Measurements from ENCODE around the gene FARP2.
"Not testable (repeated sequence)": the region's sequence is repeated elsewhere in the genome, so short reads cannot be mapped to it uniquely, and the experiment has no call there.

FARP2 gene, protein sequence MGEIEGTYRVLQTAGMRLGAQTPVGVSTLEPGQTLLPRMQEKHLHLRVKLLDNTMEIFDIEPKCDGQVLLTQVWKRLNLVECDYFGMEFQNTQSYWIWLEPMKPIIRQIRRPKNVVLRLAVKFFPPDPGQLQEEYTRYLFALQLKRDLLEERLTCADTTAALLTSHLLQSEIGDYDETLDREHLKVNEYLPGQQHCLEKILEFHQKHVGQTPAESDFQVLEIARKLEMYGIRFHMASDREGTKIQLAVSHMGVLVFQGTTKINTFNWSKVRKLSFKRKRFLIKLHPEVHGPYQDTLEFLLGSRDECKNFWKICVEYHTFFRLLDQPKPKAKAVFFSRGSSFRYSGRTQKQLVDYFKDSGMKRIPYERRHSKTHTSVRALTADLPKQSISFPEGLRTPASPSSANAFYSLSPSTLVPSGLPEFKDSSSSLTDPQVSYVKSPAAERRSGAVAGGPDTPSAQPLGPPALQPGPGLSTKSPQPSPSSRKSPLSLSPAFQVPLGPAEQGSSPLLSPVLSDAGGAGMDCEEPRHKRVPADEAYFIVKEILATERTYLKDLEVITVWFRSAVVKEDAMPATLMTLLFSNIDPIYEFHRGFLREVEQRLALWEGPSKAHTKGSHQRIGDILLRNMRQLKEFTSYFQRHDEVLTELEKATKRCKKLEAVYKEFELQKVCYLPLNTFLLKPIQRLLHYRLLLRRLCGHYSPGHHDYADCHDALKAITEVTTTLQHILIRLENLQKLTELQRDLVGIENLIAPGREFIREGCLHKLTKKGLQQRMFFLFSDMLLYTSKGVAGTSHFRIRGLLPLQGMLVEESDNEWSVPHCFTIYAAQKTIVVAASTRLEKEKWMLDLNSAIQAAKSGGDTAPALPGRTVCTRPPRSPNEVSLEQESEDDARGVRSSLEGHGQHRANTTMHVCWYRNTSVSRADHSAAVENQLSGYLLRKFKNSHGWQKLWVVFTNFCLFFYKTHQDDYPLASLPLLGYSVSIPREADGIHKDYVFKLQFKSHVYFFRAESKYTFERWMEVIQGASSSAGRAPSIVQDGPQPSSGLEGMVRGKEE

DNA sequence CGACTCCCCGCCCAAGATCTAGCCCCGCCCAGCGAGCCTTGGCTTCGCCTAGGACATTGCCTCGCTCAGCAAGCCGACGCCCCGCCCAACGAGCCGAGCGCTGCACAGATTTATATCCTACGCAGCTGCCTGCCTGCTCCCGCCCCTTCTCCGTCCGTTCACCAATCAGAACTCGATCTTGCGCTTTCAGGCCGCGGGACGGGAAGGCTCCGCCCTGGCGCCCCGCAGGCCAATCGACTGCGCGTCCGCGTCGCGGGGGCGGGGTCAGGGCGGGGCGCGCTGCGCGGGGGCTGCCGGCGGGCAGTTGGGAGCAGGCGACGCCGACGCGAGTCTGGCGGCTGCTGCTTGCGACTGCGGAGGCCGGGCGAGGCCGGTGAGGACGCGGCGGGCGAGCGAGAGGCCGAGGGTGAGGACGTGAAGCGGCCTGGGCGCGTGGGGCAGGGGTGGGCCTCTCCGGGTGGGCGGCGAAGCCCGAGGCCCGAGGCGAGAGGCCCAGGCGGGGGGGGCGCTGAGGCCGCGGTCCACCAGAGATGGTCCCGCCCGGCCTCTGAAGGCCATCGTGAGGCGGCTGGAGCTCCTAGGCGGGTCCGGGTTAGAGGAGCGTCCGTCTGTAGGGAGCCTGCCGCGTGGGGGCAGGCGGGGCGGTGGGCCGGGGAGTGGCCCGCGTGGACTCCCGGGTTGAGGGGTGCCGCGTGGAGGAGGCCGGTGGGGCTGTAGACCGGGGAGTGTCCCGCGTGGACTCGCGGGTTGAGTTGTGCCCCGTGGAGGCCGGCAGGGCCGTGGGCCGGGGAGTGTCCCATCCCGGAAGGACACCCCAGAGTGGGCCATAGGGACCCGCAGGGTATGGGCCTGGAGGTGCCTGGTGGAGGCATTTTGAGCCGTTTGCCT is at the start of gene FARP2:
Gene FARP2, plus strand, starts transcription at position 303 of the 888 bp plus-strand sequence. CDS start 16,823 bp downstream, outside the sequence.
- DNase-seq (ENCODE audit: low read depth in 2 of 2): peak; percentile 95

DNA sequence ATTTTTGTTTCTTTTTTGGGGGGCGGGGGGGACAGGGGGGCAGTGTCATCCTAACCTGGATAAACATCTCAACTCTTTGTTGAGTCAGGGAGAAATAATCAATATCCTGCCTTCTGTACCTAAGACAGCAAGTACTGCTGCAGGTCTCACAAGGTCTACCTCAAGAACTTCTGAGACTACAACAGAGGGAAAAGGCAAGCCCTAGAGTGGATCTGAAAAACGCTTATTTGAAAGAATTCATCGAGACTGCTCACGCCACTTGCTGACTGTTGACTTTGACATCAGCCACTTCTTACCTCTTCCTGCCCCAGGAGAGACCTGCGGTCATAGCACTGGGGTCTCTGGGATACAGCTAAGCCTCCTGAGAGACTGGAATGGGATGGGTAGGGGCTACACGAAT is 49.0 kb upstream of the FARP2 start:
- no peak for DNase-seq (ENCODE audit: low read depth in 2 of 2)

DNA sequence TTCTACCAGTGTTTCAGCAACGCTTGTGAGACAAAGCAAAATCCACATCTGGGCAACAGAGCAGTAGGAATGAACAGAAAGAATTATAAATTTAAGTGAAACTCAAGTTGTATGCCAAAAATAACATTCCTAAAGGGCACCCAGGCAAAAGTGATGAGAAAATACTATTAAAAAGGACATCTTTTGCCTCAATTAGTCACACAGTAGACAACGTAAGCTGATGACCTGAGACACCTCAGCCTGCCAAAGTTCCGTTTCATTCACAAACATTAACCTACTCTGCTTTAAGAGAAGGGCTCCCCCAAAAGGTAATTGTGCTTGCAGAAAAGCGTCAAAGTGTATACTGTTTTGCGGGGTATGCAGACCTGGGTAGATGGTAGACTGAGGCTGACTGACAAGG is 47.8 kb upstream of the FARP2 start:
- DNase-seq (ENCODE audit: low read depth in 2 of 2): no peak

DNA sequence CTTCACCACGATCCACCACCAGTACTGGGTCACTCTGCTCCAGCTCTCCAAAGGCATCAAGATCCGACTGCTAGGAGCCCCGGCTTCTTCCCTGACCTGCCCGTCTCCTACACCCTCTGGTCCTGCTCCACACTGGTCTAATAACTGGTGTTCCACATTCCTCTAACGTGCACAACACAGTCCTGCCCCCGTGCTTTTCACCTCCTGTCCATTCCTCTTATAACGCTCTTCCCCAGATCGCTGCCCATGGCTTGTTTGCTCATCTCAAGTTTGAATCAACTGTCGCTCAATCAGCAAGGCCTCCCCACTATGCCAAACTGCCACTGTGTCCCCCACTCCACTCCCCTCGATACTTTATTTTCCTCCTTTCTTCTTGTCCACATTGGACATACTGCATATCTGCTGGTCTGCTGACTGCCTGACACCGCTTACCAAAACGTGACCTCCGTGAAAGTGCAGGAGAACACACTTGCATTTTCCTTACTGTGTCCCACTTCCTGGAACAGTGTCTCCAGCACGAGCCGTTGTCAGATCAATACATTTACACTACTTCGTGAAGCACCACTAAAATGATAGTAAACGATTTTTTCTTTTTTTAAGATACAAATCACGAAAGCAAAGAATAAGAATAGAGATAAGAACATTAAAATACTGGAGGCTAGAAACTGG is 47.1 kb upstream of the FARP2 start:
- no peak for DNase-seq (ENCODE audit: low read depth in 2 of 2)

DNA sequence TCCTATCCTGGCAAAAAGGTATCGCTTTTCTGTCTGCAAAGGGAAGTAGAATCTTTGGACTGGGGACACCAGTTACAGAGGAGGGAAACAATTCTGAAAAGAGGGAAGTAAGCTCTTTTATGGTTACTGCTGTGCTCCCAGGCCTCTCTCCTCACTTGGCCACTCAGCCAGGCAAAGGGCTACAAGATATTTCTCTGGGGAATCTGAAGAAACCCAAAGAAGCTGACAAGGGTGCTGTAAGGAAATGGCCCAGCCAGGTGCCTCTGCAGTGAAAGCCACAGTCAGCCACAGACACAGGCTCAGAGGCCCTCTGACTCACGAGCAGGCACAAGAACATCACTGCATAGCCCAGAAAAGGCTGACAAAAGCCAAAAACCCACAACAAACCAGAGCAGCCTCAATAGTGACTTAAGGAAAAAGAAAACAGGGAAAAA is 46.4 kb upstream of the FARP2 start:
- peak; percentile 41 to 61 for DNase-seq (ENCODE audit: low read depth in 2 of 2)

DNA sequence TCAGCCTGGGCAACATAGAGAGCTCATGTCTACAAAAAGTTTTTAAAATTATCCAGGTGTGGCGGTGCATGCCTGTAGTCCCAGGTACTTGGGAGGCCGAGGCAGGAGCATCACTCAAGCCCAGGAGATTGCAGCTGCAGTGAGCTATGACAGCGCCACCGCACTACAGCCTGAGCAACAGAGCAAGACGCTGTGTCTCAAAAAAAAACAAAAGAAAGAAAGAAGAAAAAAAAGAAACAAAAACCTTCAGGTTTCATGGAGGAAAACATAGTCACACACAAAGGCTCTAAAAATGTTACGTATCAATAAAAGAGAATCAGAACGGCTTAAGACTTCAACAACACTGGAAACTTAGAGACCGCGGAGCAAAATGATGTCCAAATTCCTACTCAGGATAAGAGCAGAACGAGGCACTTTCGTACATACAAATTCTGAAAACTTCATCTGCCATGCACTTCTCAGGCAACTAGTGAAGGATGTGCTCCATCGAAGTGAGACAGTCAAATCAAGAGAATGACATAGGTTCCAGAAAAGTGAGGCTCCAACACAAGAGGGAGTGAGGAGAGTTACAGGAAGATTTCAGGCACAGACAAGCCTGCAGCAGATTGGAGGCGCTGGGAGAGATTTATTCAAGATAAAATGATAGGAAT is 45.0 kb upstream of the FARP2 start:
- no peak for DNase-seq (ENCODE audit: low read depth in 2 of 2)

DNA sequence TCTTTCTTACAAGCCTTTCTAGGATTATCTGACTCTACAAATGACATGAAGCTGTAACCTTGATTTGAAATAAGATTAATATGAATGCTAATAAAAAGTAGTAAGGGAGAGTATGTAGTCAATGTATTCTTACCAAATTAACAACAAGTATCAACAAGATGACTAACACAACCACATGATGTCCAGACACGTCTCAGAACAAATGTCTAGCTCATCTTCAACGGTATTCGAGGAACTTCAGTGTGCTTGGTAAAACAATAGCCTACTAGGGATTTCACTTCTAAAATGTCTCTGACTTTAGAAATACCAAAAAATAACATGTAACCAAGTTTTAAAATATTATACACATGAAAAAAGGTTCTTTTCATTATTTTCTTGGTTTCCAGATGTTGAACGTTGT is 44.0 kb upstream of the FARP2 start:
- DNase-seq (ENCODE audit: low read depth in 2 of 2): no peak

DNA sequence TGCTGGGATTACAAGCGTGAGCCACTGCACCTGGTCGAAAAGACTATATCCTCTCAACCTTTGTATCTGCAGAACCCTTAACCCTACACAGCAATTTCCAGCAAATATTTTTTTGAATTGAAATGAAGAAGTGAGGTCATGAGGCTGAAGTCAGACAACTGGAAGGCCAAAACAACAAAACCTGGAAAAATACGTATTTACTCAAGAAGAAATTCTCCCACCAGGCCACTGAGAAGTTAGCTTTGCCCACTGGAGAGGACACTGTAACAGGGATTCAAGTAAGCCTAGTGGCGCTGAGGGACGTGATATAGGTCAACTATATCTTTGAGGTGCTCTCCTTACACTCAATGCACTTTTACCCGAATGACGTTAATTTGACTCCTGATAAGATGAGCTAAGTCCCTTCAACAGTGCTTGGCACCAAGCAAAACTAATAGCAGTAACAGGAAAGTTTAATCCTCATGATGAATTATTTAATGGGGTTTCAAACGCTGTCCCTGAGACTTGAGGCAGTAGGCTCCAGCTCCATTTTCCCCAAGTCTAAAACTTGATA is 42.5 kb upstream of the FARP2 start:
- no peak for DNase-seq (ENCODE audit: low read depth in 2 of 2)

DNA sequence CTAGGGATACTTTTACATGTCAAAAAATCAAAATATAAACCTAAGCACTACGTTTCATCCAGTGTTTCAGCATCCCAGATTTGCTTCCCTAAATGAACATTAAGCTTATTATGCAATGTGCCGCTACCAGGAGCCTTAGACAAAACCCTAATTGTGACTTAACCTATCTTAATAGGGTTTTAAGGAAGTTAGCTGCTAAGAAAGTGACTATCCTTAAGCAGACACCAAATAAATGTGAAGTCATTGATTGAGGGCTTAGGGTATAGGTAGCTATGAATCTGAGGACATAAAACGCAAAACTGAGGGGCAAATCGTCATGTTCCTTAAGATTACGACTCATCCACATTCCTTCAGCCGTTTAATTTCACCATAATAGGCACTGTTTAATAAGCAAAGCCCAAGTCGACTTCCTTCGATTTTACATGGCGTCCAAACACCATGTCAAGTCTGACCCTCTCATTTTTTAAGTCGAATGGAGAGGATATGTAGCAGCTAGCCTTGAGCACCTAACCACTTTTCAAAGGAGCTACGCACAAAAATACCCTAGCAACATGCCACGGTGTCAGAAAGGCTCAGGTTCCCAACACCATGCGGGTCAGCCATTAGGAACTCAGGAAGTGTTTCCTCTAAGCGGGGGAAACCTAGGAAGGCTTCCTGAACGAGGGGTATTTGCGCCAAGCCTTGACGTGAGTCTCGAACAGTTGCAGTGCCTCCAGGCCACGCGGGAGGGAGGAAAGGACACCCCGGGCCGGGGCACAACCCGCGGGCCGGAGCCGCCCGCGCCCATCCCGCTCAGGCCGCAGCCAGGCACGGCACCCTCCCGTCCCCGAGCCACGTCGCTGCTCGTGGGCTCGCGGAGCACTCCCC is 41.6 kb upstream of the FARP2 start:
- DNase-seq (ENCODE audit: low read depth in 2 of 2): peak in 1 of 2 donors; percentile 17

DNA sequence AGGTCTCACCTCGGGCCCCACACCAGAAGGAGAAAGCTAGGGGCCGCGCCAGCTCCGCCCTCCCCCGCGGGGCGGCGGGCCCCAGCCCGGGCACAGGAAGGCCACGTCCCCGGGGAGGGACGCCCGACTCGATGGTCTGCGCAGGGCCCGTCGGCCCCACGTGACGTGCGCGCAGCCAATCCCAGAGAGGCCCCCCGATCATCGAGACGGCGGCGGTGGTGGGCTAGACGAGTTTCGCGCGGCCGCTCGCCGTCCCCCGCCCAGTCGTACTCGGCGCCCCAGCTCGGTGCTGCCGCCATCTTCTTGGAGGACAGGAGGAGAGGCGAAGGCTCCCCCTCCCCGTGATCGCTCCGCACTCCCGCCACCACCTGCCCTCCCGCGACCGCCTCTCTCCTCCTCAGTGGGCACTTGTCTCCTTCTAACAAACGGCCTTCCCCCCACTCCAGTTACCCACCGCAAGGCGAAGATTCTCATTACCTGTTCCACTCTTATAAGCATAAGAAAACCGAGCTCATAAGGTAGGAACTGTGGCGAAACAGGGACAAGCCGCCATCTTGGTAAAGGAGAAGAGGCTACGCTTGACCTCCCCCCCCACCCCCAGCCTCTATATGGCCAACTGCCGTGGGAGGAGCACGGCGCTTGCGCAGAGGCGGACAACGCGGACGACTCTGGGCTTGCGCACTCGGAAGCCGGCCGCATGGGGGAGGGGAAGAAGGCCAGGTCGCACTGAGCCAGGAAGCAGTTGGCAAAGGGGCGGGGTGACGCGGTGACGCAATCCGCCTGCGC is 40.8 kb upstream of the FARP2 start, which contains the start of gene HDLBP:
Gene HDLBP, minus strand, starts transcription at position 580 of the 786 bp plus-strand sequence. CDS start 48,803 bp downstream, outside the sequence.
- DNase-seq (ENCODE audit: low read depth in 2 of 2): peak; percentile 100

DNA sequence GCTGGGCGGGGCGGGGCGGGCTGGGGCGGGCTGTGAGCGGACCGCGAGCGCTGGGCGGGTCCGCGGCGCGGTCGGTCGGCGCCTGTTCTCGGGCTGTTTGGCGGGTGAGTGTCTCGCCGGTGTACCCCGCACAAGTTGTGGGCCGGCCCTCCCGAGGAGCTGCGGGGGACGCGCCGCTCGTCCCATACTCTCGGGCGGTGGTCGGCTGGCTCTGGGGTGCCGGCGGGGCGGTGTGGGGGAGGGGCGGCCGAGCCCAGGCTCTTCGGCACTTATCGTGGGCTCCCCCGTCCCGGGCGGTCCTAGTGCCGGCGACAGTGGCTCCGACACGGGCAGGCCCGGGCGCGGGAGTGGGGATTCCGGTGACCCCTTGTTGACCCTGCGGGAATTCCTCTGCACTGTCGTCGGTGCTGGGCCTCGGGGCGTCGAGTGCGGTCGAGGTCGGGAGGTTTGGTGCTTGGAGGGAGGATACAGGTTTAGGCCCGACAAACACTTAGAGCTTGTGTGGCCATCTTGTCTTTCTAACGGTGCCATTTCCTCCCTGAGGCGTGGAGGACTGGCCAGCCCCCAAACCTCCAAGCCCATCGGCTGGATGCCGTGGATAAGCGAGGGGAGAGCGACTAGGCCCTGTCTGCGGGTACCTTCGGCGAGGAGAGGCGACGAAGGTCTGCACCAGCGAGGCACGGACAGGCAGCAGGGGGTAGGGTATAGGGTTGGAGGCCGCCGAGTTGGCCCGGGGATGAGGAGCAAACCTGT is 40.0 kb upstream of the FARP2 start, which contains the start of gene SEPTIN2:
Gene SEPTIN2, plus strand, starts transcription at position 47 of the 753 bp plus-strand sequence. CDS start 8,308 bp downstream, outside the sequence.
- DNase-seq (ENCODE audit: low read depth in 2 of 2): peak; percentile 65 to 67

DNA sequence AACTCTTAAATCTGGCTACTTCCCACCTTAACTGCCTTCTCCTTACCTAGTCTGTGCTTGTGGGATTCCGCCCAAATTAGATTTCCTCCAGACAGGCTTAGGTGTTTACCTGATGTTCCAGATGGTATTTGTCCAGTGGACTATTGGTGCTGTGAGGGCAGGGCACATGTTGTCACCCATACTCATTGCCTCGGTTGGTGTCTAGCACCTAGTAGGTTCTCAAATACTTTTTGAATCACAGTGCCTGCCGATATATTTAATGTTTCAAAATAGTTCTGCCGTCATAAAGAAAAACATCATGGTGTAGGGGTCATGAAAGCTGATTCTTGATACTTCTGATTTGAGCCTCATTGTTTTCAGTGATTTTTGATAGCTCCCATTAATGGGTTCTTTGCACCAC is 39.3 kb upstream of the FARP2 start:
- no peak for DNase-seq (ENCODE audit: low read depth in 2 of 2)

DNA sequence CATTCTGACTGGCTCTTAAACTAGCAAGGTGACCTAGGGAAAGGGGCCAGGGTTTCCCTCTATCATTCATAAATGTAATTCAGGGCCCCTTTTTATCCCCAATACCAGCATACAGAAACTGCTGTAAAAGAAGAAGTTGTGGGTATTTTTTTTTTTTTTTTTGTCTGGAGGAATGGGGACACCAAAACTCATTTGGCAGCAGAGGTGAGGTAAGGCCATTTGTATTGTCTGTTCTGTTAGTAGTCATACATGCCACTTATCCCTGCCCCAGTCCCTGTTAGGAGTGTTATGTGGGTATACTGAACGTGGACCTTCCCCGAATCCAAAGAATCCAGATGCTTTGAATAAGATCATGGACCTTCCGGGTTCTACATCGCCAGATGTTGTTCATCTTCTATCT is 38.7 kb upstream of the FARP2 start:
- DNase-seq (ENCODE audit: low read depth in 2 of 2): no peak

DNA sequence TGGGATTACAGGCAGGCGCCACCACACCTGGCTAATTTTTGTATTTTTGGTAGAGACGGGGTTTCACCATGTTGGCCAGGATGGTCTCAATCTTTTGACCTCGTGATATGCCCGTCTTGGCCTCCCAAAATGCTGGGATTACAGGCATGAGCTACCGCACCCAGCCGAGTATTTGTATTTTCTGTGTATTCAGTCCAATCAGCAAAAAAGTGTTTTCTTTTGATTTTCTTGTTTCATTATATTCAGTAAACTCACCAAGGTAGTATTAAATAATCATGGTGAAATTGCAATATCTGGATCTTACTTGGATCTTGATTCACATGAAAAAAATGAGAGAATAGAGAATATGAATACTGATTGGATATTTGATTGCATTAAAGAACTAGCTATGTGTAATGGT is 37.3 kb upstream of the FARP2 start:
- DNase-seq (ENCODE audit: low read depth in 2 of 2): not testable (repeated sequence)

DNA sequence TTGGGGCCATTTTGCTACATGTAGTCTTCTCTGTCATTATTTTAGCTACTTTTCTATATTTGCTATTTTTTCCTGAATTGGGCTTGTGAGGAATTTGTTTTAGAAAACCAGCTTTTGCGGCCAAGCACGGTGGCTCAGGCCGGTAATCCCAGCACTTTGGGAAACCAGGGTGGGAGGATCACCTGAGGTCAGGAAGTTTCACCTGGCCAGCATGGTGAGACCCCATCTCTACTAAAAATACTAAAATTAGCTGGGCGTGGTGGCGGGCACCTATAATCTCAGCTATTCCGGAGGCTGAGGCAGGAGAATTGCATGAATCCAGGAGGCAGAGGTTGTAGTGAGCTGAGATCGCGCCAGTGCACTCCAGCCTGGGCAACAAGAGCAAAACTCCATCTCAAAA is 35.7 kb upstream of the FARP2 start:
- DNase-seq (ENCODE audit: low read depth in 2 of 2): no peak

DNA sequence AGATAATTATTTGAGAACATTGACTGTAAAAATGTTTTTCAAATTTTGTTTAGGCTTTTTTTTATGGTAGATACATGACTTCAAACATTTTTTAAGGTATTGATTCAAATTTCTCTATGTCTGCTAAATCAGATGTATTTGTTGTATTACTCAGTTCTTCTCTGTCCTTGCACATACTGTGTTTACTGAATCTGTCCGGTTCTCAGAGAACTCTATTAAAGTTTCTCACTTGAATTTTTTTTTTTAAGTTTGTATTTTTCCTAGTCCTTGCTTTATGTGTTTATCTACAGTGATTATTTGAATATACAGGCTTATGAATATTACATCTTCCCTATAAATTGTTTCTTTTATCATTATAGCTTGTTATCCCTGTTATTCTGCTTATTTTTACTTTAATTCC is 35.1 kb upstream of the FARP2 start:
- DNase-seq (ENCODE audit: low read depth in 2 of 2): no peak

DNA sequence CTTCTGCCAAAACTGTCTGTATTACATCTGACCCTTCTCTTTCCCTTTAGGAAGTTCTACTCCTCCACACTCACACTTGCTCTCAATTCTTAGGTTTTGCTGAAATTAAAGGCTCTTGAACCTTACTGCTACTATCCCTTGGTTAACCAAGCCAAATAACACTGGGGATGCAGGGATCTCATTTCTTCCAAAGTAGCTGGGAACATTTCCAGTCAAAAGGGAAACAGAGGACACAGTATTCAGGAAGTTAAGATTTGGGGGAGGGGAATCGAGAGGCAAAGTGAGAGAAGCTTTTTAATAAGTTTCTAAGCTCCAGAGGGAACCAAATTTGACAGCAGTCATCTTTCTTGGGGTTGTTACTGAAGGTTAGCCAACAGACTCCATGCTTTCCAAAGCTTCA is 34.2 kb upstream of the FARP2 start:
- no peak for DNase-seq (ENCODE audit: low read depth in 2 of 2)
